T-cell (primary cell): ENCODE measurements around the gene CYP4A22. TPM values are rescaled to one million over a fixed set of nuclear protein-coding genes. Genes with fewer than 3 reads are reported as not detected.

Experiments used
- ATAC-seq, 4 experiments: fragments of 200-7000 bp in 3 of 4; fragments of 150-1000 bp in 1 of 4; cut with Tn5 transposase; replicated peaks in 1 of 4; 1 replicate in 3 of 4; 2 replicates in 1 of 4; pipeline ENCODE4 v1.10.0; 2021; ENCODE audit warnings: moderate library complexity in 3 of 4, mild to moderate bottlenecking in 2 of 4, moderate number of reproducible peaks in 1 of 4
- CTCF ChIA-PET, 2 donors: fragments of 300-600 bp; sonication (Branson Sonifier 250); formaldehyde crosslinking; loops; one replicate each; lab custom pipeline; 2022; ENCODE audit warnings: antibody characterized with exemption in 2 of 2; lab: Charles Lee
- POLR2A ChIA-PET, 2 donors: fragments of 300-600 bp; sonication (Branson Sonifier 250); formaldehyde crosslinking; loops; one replicate each; lab custom pipeline; 2022; ENCODE audit warnings: antibody characterized with exemption in 2 of 2; lab: Charles Lee
- DNase-seq, 35 experiments: peaks; one replicate each; pipeline versions ENCODE4 v3.0.0 to v3.0.0-alpha.2; 2013 to 2023
- H3K27ac ChIP-seq: one replicate; pipeline ENCODE4 v1.5.1; 2013; ENCODE audit warnings: low read length
- H3K27me3 ChIP-seq, 2 experiments: replicated peaks in 1 of 2; 1 replicate in 1 of 2; 2 replicates in 1 of 2; pipeline versions ENCODE4 v1.6.1 to v1.7.0; 2013; ENCODE audit warnings: low read length in 1 of 2, mixed read lengths in 1 of 2; ENCODE audit not compliant: control insufficient read depth in 2 of 2, insufficient read depth in 2 of 2; ENCODE audit errors: extremely low read depth in 1 of 2
- H3K36me3 ChIP-seq, 2 donors: 1 replicate in 1 of 2; 2 replicates in 1 of 2; pipeline versions ENCODE4 v1.6.1 to v1.7.0; 2013; ENCODE audit warnings: low read length in 1 of 2; ENCODE audit not compliant: control insufficient read depth in 2 of 2, insufficient read depth in 1 of 2; ENCODE audit errors: extremely low read depth in 1 of 2
- H3K4me1 ChIP-seq, 2 experiments: 1 replicate in 1 of 2; 2 replicates in 1 of 2; pipeline versions ENCODE4 v1.6.1 to v1.7.0; 2013; ENCODE audit warnings: low read length in 2 of 2, mixed read lengths in 1 of 2; ENCODE audit not compliant: insufficient read depth in 2 of 2, control insufficient read depth in 1 of 2; ENCODE audit errors: extremely low read depth in 1 of 2
- H3K4me3 ChIP-seq, 2 donors: 1 replicate in 1 of 2; 2 replicates in 1 of 2; pipeline versions ENCODE4 v1.5.1 to v1.7.0; 2013; ENCODE audit warnings: mild to moderate bottlenecking in 2 of 2, low read length in 1 of 2, moderate library complexity in 1 of 2; ENCODE audit not compliant: control insufficient read depth in 1 of 2; ENCODE audit errors: extremely low read depth in 1 of 2
- H3K9me3 ChIP-seq: 2 replicates; pipeline ENCODE4 v1.7.0; 2013
- H3K27ac Mint-ChIP-seq, 2 donors: one replicate each; pipeline ENCODE4 v1.8.0; 2020 to 2021; ENCODE audit warnings: mild to moderate bottlenecking in 2 of 2, mixed read lengths in 2 of 2
- H3K27me3 Mint-ChIP-seq, 2 donors: one replicate each; pipeline ENCODE4 v1.8.0; 2021 to 2022; ENCODE audit warnings: mixed read lengths in 2 of 2
- H3K36me3 Mint-ChIP-seq: one replicate; pipeline ENCODE4 v1.8.0; 2021; ENCODE audit warnings: mixed read lengths
- H3K4me1 Mint-ChIP-seq, 3 donors: one replicate each; pipeline ENCODE4 v1.8.0; 2020 to 2022; ENCODE audit warnings: mixed read lengths in 3 of 3, mild to moderate bottlenecking in 1 of 3
- H3K4me3 Mint-ChIP-seq, 3 donors: one replicate each; pipeline ENCODE4 v1.8.0; 2020 to 2022; ENCODE audit warnings: mild to moderate bottlenecking in 3 of 3, mixed read lengths in 3 of 3, moderate library complexity in 3 of 3
- H3K9me3 Mint-ChIP-seq, 3 donors: one replicate each; pipeline ENCODE4 v1.8.0; 2020 to 2022; ENCODE audit warnings: mixed read lengths in 3 of 3
- WGBS: methylation state at CpG from one replicate; pipeline ENCODE4 v1.1.5; 2013; ENCODE audit warnings: missing lambda C conversion rate; ENCODE audit not compliant: insufficient coverage; 5-methylcytosine and 5-hydroxymethylcytosine counted together
- total RNA-seq, 35 experiments: library from RNA in 6 of 35; stranded (reverse) in 6 of 35; fragments of 120-200 nt in 1 of 35; gene quantifications; one replicate each; pipeline versions ENCODE4 v1.2.1 to v1.2.4 and lab custom pipeline; 2013 to 2026

CYP4A22 gene
- total RNA-seq, 5 donors from 2014 or later (not counting 1 experiment from before 2014, with no cell fraction given): not detected

DNA sequence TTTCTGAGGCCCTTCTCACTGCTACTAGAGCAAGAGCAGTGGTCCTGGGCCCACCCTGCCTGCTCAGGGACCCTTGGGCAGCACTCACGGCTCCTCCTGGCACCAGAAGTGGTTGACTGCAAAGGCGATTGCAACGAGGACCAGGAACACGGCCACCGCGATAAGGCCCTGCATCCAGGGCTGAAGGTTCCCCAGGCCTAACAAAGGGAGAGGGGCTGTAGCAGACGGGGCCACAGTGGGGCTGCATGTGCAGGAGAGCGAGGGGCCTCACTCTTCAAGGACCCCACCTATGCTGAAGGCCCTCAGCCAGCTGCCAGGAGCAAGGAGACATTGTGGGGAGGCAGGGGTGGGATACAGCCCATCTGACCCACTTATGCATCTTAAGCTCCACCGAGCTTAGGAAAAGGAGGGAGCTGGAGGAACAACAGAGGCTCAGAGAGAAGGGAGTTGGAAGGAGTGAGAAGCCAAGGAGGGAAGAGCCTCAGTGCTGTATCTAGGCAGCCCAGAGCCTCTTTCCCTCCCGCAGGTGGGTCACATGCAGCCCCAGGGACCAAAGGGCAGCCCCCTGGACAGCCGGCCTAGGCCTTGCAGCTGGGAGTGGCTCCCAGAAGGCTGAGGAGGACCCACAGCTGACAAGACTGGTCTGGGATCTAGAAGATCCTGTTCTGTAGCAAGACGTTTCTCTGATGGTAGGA, 50.1 kb downstream of the CYP4A22 start:
- CTCF ChIA-PET: no interaction called here
- Mint-ChIP-seq H3K27me3 (peaks cover 15 to 22% of the 10 kb centered on the region in 2 donors), H3K36me3 (no peaks in the 10 kb centered on the region), H3K9me3 (no peaks in the 10 kb centered on the region), H3K4me1 (no peaks in the 10 kb centered on the region), H3K27ac (no peak overlapping the region), H3K4me3 (no peak overlapping the region)
- DNase-seq: peak in 1 of 35 experiments; percentile 17
- 80% methylated on average over 11 of the region's 12 CpGs for WGBS
- H3K36me3 ChIP-seq: no peaks in the 10 kb centered on the region
- no peaks in the 10 kb centered on the region for H3K4me1 ChIP-seq
- H3K4me3 ChIP-seq: no peak overlapping the region
- H3K27me3 ChIP-seq: peaks cover 0 to 48% of the 10 kb centered on the region in 2 experiments
- no peak for ATAC-seq
- no peak overlapping the region for H3K27ac ChIP-seq
- H3K9me3 ChIP-seq: no peaks in the 10 kb centered on the region
- POLR2A ChIA-PET: no interaction called here

GRCh38 chr1:47187926-47188250, 50.6 kb downstream of the CYP4A22 start:
- no peak overlapping the region for H3K4me3 Mint-ChIP-seq
- Histone ChIP-seq H3K4me3 (no peak overlapping the region), H3K36me3 (no peaks in the 10 kb centered on the region), H3K27ac (no peak overlapping the region), H3K9me3 (no peaks in the 10 kb centered on the region), H3K27me3 (peaks cover 0 to 48% of the 10 kb centered on the region in 2 experiments), H3K4me1 (peaks cover 0 to 4% of the 10 kb centered on the region in 2 experiments)
- CTCF ChIA-PET: no interaction called here
- no peaks in the 10 kb centered on the region for H3K36me3 Mint-ChIP-seq
- H3K9me3 Mint-ChIP-seq: no peaks in the 10 kb centered on the region
- WGBS: 44% methylated on average over 2 of the region's 2 CpGs
- ATAC-seq (peak in 1 of 4 experiments; percentile 22), DNase-seq (peak in 1 of 35 experiments; percentile 3)
- no peaks in the 10 kb centered on the region for H3K4me1 Mint-ChIP-seq
- peaks cover 15 to 19% of the 10 kb centered on the region in 2 donors for H3K27me3 Mint-ChIP-seq
- no peak overlapping the region for H3K27ac Mint-ChIP-seq
- POLR2A ChIA-PET: no interaction called here

GRCh38 chr1:47188791-47189785, 51.8 kb downstream of the CYP4A22 start:
- peak in 2 of 35 experiments; percentile 2 to 11 for DNase-seq
- Mint-ChIP-seq H3K36me3 (no peaks in the 10 kb centered on the region), H3K27me3 (peaks cover 12 to 19% of the 10 kb centered on the region in 2 donors), H3K27ac (no peak overlapping the region), H3K4me1 (no peaks in the 10 kb centered on the region), H3K9me3 (no peaks in the 10 kb centered on the region), H3K4me3 (no peak overlapping the region)
- WGBS: 52% methylated on average over 4 of the region's 7 CpGs
- Histone ChIP-seq H3K4me3 (no peak overlapping the region), H3K9me3 (no peaks in the 10 kb centered on the region), H3K36me3 (no peaks in the 10 kb centered on the region), H3K4me1 (peaks cover 0 to 6% of the 10 kb centered on the region in 2 experiments), H3K27ac (no peak overlapping the region), H3K27me3 (peaks cover 0 to 41% of the 10 kb centered on the region in 2 experiments)
- ChIA-PET CTCF (interaction anchor here (0.6 to 0.8 kb wide), 2 partner anchors 13 to 73 kb away, joined by 3 to 4 read pairs; no protein-coding TSS in a partner anchor), POLR2A (no interaction called here)
- no peak for ATAC-seq

DNA sequence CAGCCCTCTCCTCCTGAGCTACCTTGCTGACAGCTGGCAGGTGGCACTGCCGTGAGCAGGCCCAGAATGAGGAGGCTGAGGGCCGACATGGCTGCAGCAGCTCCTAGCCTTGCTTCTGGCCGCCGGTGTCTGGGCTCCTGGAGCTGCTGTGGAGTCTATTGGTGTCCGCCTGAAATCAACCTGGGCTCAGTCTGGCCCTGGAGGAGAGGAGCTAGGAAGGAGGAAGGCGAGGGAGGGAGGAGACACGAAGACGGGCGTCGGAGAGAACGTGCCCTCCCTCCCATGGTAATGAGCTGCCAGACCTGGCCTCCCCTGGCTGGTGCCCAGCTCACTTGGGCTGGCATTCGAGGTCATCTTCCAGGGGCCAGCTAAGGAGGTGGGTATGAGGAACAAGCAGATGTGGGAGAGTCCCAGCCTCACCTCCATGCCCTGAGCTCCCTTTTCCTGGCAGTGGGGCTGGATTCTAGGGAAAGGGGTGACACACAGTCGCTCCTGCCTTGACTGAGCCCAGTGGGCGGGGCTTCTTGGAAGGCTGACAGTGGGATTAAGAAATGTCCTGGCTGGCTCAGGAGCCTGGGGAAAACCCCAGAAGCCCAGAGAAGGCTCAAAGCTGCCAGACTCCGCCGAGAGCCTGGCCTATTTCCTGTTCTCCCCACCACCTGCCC, 52.7 kb downstream of the CYP4A22 start, which contains the start of gene PDZK1IP1:
Gene PDZK1IP1, minus strand, starts transcription at position 193 of the 665 bp plus-strand sequence. Its CDS starts 104 bp downstream, at position 89.
- H3K27me3 Mint-ChIP-seq: peaks cover 11 to 18% of the 10 kb centered on the region in 2 donors
- peak in 2 of 35 experiments; percentile 2 to 18 for DNase-seq
- H3K4me1 Mint-ChIP-seq: no peaks in the 10 kb centered on the region
- peaks cover 0 to 33% of the 10 kb centered on the region in 2 experiments for H3K27me3 ChIP-seq
- no peaks in the 10 kb centered on the region for H3K36me3 ChIP-seq
- no peaks in the 10 kb centered on the region for H3K36me3 Mint-ChIP-seq
- H3K9me3 ChIP-seq: no peaks in the 10 kb centered on the region
- H3K4me1 ChIP-seq: peaks cover 0 to 6% of the 10 kb centered on the region in 2 experiments
- H3K4me3 Mint-ChIP-seq: no peak within 1 kb of the TSS
- ChIA-PET CTCF (interaction anchor here (0.8 to 1.2 kb wide), 2 partner anchors 13 to 14 kb away, joined by 4 read pairs; no protein-coding TSS in a partner anchor), POLR2A (no interaction called here)
- H3K27ac Mint-ChIP-seq: no peak within 1 kb of the TSS
- 64% methylated on average over 8 of the region's 16 CpGs for WGBS
- no peaks in the 10 kb centered on the region for H3K9me3 Mint-ChIP-seq
- H3K4me3 ChIP-seq: no peak within 1 kb of the TSS
- H3K27ac ChIP-seq: no peak within 1 kb of the TSS
- ATAC-seq: no peak

DNA sequence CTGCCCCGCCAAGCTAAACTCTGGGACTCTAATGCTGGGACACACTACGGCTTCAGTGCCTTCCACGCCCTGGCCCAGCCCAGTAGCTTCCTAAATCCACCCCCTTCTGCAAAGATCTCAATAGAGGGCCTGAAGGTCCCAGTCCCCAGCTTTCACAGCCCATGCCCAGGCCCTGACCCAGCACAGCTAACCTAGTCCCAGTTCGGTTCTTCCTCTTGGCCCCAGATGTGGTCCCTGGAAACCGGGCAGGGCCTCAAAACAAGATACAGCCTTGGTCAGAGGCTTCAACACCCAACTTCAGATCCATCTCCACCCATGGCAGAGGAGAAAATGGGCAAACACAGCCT, 53.2 kb downstream of the CYP4A22 start:
- H3K4me1 Mint-ChIP-seq: no peaks in the 10 kb centered on the region
- Histone ChIP-seq H3K9me3 (no peaks in the 10 kb centered on the region), H3K27me3 (peaks cover 0 to 29% of the 10 kb centered on the region in 2 experiments), H3K36me3 (no peaks in the 10 kb centered on the region), H3K4me1 (peaks cover 0 to 6% of the 10 kb centered on the region in 2 experiments), H3K4me3 (no peak overlapping the region), H3K27ac (no peak overlapping the region)
- WGBS: 61% methylated on average over 5 of the region's 5 CpGs
- no peaks in the 10 kb centered on the region for H3K9me3 Mint-ChIP-seq
- DNase-seq (peak in 1 of 35 experiments; percentile 2), ATAC-seq (no peak)
- ChIA-PET POLR2A (no interaction called here), CTCF (interaction anchor here (0.8 to 1.2 kb wide), 2 partner anchors 12 to 15 kb away, joined by 4 read pairs; no protein-coding TSS in a partner anchor)
- no peaks in the 10 kb centered on the region for H3K36me3 Mint-ChIP-seq
- H3K27me3 Mint-ChIP-seq: peaks cover 9 to 13% of the 10 kb centered on the region in 2 donors
- H3K27ac Mint-ChIP-seq: no peak overlapping the region
- no peak overlapping the region for H3K4me3 Mint-ChIP-seq
